ENCODE measurements around the gene DCDC1. TPM values are rescaled to one million over a fixed set of nuclear protein-coding genes. Genes with fewer than 3 reads are reported as not detected.

Gene DCDC1
- total and polyA plus RNA-seq, 9 of the 15 experiments (the other 6 are each of a cell fraction or from before 2014, with no cell fraction given), result 0.05 to 0.18 (median 0.08) TPM; not detected in 3

DNA sequence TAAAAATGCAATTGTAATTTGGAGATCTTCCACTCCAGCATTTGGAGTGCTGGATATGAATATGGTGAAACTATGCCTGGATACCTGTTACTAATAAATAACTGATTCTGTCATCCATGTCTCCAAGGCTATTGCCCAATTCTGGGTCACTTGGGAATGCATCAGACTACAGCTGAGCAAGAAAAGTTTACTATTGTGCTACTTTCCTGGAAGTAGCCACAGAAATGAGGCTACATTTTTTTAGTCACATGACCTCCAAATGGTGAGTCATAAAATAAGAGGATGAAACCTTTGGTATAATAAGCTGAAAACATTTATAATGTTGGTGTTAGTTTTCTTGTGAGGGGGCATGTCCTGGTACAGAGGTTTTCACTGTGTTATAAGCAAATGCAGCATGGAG is 44.4 kb downstream of the DCDC1 start:
- CTCF ChIA-PET (ENCODE audit: low intra/inter-chr PET ratio), result no interaction called here
- Histone ChIP-seq H3K4me1 (replicated peaks in 1 of 2; ENCODE audit: control insufficient read depth in 2 of 2, insufficient read depth in 2 of 2, low read length in 2 of 2) (no peaks in the 10 kb centered on the region; a peak in 1 of 5 replicates), H4K20me1 (replicated peaks; ENCODE audit: control insufficient read depth, insufficient read depth, low read length) (no peaks in the 10 kb centered on the region), H2AFZ (ENCODE audit: low read depth, low read length) (no peak overlapping the region), H3K4me3 (no peak overlapping the region), H3K79me2 (ENCODE audit: control insufficient read depth, insufficient read depth, low read length) (no peaks in the 10 kb centered on the region), H3K36me3 (ENCODE audit: control insufficient read depth, insufficient read depth, low read length) (no peaks in the 10 kb centered on the region), H3K9me3 (replicated peaks; ENCODE audit: control insufficient read depth, insufficient read depth, low read depth, low read length) (no peaks in the 10 kb centered on the region), H3K27ac (ENCODE audit: extremely low read depth, low read depth, low read length) (no peak overlapping the region), H3K27me3 (ENCODE audit: control insufficient read depth in 2 of 2, insufficient read depth in 2 of 2, low read length in 2 of 2) (0 out of 5 replicates have a peak, but pooled peaks cover 0 to 4% of the 10 kb centered on the region in 2 experiments), H3K9me1 (ENCODE audit: control insufficient read depth, insufficient read depth, low read length) (no peaks in the 10 kb centered on the region), H3K4me2 (ENCODE audit: insufficient read depth, low read length) (no peak overlapping the region), H3K9ac (ENCODE audit: insufficient read depth in 1 of 2, low read depth in 2 of 2, low read length in 2 of 2) (no peak overlapping the region)
- POLR2A ChIA-PET, result no interaction called here
- FAIRE-seq (no peak), DNase-seq (ENCODE audit: extremely low read depth in 1 of 4, low spot score in 3 of 4) (no peak), ATAC-seq (no peak)
- in situ Hi-C loops (cut with MboI), result no loop called here
- intact Hi-C loops (cut with micrococcal nuclease), result no loop called here
- no TSS peak for BruUV-seq (replicated peaks)
- TF ChIP-seq RFX7 (CRISPR knock-in tag; IDR thresholded peaks at IDR 0.05) (no peak), ZBTB17 (CRISPR knock-in tag; IDR thresholded peaks at IDR 0.05) (no peak), PTTG1 (tag; IDR thresholded peaks at IDR 0.05; ENCODE audit: low read depth) (no peak), RAD51 (IDR thresholded peaks at IDR 0.05; ENCODE audit: borderline replicate concordance, low read depth) (0 out of 2 replicates have a peak, but pooled peaks have one; percentile 42), ARNT (IDR thresholded peaks at IDR 0.05) (no peak), TAL1 (IDR thresholded peaks at IDR 0.05) (no peak), CTBP1 (IDR thresholded peaks at IDR 0.05; ENCODE audit: borderline replicate concordance) (no peak), SRSF1 (IDR thresholded peaks at IDR 0.05; ENCODE audit: low read depth, low read length) (no peak), RCOR1 (IDR thresholded peaks at IDR 0.05; ENCODE audit: borderline replicate concordance in 1 of 2, low read depth in 2 of 2, low read length in 2 of 2) (no peak), ZNF197 (CRISPR knock-in tag; IDR thresholded peaks at IDR 0.05; ENCODE audit: low read depth) (no peak)
- TF ChIP-seq, protein P1, sequence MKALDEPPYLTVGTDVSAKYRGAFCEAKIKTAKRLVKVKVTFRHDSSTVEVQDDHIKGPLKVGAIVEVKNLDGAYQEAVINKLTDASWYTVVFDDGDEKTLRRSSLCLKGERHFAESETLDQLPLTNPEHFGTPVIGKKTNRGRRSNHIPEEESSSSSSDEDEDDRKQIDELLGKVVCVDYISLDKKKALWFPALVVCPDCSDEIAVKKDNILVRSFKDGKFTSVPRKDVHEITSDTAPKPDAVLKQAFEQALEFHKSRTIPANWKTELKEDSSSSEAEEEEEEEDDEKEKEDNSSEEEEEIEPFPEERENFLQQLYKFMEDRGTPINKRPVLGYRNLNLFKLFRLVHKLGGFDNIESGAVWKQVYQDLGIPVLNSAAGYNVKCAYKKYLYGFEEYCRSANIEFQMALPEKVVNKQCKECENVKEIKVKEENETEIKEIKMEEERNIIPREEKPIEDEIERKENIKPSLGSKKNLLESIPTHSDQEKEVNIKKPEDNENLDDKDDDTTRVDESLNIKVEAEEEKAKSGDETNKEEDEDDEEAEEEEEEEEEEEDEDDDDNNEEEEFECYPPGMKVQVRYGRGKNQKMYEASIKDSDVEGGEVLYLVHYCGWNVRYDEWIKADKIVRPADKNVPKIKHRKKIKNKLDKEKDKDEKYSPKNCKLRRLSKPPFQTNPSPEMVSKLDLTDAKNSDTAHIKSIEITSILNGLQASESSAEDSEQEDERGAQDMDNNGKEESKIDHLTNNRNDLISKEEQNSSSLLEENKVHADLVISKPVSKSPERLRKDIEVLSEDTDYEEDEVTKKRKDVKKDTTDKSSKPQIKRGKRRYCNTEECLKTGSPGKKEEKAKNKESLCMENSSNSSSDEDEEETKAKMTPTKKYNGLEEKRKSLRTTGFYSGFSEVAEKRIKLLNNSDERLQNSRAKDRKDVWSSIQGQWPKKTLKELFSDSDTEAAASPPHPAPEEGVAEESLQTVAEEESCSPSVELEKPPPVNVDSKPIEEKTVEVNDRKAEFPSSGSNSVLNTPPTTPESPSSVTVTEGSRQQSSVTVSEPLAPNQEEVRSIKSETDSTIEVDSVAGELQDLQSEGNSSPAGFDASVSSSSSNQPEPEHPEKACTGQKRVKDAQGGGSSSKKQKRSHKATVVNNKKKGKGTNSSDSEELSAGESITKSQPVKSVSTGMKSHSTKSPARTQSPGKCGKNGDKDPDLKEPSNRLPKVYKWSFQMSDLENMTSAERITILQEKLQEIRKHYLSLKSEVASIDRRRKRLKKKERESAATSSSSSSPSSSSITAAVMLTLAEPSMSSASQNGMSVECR (CRISPR knock-in tag; IDR thresholded peaks at IDR 0.05), result no peak
- TF ChIP-seq, protein P2, sequence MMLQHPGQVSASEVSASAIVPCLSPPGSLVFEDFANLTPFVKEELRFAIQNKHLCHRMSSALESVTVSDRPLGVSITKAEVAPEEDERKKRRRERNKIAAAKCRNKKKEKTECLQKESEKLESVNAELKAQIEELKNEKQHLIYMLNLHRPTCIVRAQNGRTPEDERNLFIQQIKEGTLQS (IDR thresholded peaks at IDR 0.05), result peak; percentile 37; the same call in 1 of the 2 replicates
- TF ChIP-seq, protein P2 (CRISPR knock-in tag; conservative IDR thresholded peaks at IDR 0.05), result no peak
- TF ChIP-seq, protein P3, sequence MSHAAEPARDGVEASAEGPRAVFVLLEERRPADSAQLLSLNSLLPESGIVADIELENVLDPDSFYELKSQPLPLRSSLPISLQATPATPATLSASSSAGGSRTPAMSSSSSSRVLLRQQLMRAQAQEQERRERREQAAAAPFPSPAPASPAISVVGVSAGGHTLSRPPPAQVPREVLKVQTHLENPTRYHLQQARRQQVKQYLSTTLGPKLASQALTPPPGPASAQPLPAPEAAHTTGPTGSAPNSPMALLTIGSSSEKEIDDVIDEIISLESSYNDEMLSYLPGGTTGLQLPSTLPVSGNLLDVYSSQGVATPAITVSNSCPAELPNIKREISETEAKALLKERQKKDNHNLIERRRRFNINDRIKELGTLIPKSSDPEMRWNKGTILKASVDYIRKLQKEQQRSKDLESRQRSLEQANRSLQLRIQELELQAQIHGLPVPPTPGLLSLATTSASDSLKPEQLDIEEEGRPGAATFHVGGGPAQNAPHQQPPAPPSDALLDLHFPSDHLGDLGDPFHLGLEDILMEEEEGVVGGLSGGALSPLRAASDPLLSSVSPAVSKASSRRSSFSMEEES (CRISPR knock-in tag; IDR thresholded peaks at IDR 0.05), result peak; percentile 86
- TF ChIP-seq, protein P4, sequence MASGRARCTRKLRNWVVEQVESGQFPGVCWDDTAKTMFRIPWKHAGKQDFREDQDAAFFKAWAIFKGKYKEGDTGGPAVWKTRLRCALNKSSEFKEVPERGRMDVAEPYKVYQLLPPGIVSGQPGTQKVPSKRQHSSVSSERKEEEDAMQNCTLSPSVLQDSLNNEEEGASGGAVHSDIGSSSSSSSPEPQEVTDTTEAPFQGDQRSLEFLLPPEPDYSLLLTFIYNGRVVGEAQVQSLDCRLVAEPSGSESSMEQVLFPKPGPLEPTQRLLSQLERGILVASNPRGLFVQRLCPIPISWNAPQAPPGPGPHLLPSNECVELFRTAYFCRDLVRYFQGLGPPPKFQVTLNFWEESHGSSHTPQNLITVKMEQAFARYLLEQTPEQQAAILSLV (tag; IDR thresholded peaks at IDR 0.05), result no peak

Measured in K562 (cell line).